Osteocyte (in vitro differentiated cells): ENCODE data around the gene CREB3L2. TPM values are rescaled to one million over a fixed set of nuclear protein-coding genes. Genes with fewer than 3 reads are reported as not detected.

Experiments used
- DNase-seq: peaks from one replicate; pipeline ENCODE4 v3.0.0; 2021; ENCODE audit warnings: mixed read lengths; ENCODE audit not compliant: unreplicated experiment; ENCODE audit errors: extremely low spot score
- H3K27ac Mint-ChIP-seq: one replicate; pipeline ENCODE4 v1.8.0; 2021; ENCODE audit warnings: mild to moderate bottlenecking, mixed read lengths; ENCODE audit not compliant: unreplicated experiment
- H3K27me3 Mint-ChIP-seq: one replicate; pipeline ENCODE4 v1.8.0; 2021; ENCODE audit warnings: mixed read lengths; ENCODE audit not compliant: unreplicated experiment
- H3K36me3 Mint-ChIP-seq: one replicate; pipeline ENCODE4 v1.8.0; 2021; ENCODE audit warnings: mixed read lengths; ENCODE audit not compliant: unreplicated experiment
- H3K4me1 Mint-ChIP-seq: one replicate; pipeline ENCODE4 v1.8.0; 2021; ENCODE audit warnings: mixed read lengths; ENCODE audit not compliant: unreplicated experiment
- H3K4me3 Mint-ChIP-seq: one replicate; pipeline ENCODE4 v1.8.0; 2021; ENCODE audit warnings: mild to moderate bottlenecking, moderate library complexity, mixed read lengths; ENCODE audit not compliant: unreplicated experiment
- H3K9me3 Mint-ChIP-seq: one replicate; pipeline ENCODE4 v1.8.0; 2021; ENCODE audit warnings: mixed read lengths; ENCODE audit not compliant: unreplicated experiment
- total RNA-seq: library from RNA; stranded (reverse); gene quantifications from 2 replicates; pipeline ENCODE4 v1.2.1, GENCODE V29; 2021
- TF ChIP-seq, protein P1 (sequence below): fragments of 200-600 bp; sonication (generic); IDR thresholded peaks from 2 replicates; pipeline ENCODE4 v1.5.0; 2021; ENCODE audit warnings: antibody characterized with exemption, mild to moderate bottlenecking, moderate library complexity

The CREB3L2 gene
- total RNA-seq, 1 donor from 2014 or later = 144 TPM

- Mint-ChIP-seq H3K27me3 (no peaks in the 10 kb centered on the region), H3K27ac (peak overlapping the region; percentile 91), H3K4me1 (peaks cover 49% of the 10 kb centered on the region), H3K4me3 (no peak overlapping the region), H3K36me3 (peaks cover 65% of the 10 kb centered on the region), H3K9me3 (no peaks in the 10 kb centered on the region)
- TF ChIP-seq, protein P1, sequence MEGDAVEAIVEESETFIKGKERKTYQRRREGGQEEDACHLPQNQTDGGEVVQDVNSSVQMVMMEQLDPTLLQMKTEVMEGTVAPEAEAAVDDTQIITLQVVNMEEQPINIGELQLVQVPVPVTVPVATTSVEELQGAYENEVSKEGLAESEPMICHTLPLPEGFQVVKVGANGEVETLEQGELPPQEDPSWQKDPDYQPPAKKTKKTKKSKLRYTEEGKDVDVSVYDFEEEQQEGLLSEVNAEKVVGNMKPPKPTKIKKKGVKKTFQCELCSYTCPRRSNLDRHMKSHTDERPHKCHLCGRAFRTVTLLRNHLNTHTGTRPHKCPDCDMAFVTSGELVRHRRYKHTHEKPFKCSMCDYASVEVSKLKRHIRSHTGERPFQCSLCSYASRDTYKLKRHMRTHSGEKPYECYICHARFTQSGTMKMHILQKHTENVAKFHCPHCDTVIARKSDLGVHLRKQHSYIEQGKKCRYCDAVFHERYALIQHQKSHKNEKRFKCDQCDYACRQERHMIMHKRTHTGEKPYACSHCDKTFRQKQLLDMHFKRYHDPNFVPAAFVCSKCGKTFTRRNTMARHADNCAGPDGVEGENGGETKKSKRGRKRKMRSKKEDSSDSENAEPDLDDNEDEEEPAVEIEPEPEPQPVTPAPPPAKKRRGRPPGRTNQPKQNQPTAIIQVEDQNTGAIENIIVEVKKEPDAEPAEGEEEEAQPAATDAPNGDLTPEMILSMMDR = no peak
- DNase-seq = no peak
Observed at GRCh38 chr7:137877027-137877675, 124.7 kb downstream of the CREB3L2 start.

GRCh38 chr7:137875746-137876145 lies 126.1 kb downstream of the CREB3L2 start:
- DNase-seq = no peak
- Mint-ChIP-seq H3K36me3 (peaks cover 64% of the 10 kb centered on the region), H3K4me1 (peaks cover 49% of the 10 kb centered on the region), H3K4me3 (no peak overlapping the region), H3K27ac (peak overlapping the region; percentile 91), H3K9me3 (no peaks in the 10 kb centered on the region), H3K27me3 (no peaks in the 10 kb centered on the region)
- TF ChIP-seq, protein P1 = no peak

- peak overlapping the region; percentile 18 for H3K4me3 Mint-ChIP-seq
- peaks cover 49% of the 10 kb centered on the region for H3K4me1 Mint-ChIP-seq
- H3K27me3 Mint-ChIP-seq = no peaks in the 10 kb centered on the region
- H3K27ac Mint-ChIP-seq = peak overlapping the region; percentile 91
- peaks cover 55% of the 10 kb centered on the region for H3K36me3 Mint-ChIP-seq
- TF ChIP-seq, protein P1 = no peak
- DNase-seq = no peak
- H3K9me3 Mint-ChIP-seq = peaks cover 4% of the 10 kb centered on the region
Observed at GRCh38 chr7:137873979-137874777, 127.7 kb downstream of the CREB3L2 start.

DNA sequence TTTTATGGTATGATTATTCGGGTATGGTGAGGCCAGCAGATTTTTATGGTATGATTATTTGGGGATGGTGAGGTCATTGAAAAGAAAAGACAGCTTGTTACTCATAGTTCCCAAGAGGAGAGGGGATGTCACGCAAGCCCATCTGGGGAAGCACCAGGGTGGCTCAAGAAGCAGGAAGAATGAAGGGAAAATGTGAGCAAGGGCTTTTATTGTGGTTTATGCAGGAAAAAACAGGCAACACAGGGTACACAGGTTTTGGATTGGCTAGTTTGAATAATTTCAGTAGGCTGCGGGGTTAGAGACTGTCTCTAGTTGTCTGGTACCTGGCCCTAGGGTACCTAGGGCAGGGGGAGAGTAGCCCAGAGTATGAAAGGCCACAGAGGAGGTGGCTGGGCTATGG lies 128.4 kb downstream of the CREB3L2 start:
- H3K4me1 Mint-ChIP-seq = peaks cover 49% of the 10 kb centered on the region
- no peaks in the 10 kb centered on the region for H3K27me3 Mint-ChIP-seq
- TF ChIP-seq, protein P1 = no peak
- peaks cover 4% of the 10 kb centered on the region for H3K9me3 Mint-ChIP-seq
- H3K4me3 Mint-ChIP-seq = no peak overlapping the region
- H3K36me3 Mint-ChIP-seq = peaks cover 51% of the 10 kb centered on the region
- DNase-seq = no peak
- H3K27ac Mint-ChIP-seq = peak overlapping the region; percentile 91

DNA sequence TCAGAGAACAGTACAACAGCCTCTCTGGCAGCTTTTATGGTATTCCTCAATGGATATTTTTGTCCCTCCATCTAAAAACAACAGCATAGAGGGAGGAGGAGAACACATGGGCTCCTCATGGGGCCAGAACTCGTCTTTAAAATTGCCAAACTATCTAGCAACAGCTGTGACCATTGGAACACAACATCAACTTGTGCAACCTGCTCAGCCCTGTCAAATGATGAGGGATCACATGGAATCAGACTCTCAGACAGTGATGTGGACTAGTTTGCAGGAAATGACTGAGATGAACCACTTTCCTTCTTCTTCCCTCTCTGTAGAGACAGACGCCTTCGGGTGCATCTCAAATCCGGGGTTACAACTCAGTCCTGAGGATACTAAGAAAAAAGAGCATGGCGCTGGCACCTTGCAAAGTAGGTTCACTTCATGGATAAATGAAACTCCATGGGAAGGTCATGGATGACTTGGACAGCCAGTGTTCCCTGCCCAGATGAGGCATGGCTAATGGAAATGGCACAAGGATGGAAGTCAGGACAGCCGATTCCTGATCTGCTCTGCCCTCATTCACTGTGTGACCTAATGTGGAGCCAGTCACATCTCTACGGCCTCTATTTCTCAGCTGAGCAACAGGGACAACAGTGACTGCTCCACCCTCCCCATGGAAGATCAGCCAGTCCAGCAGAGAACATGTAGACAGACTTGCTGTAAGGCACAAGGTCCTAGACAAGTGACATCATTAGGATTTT lies 130.5 kb downstream of the CREB3L2 start:
- no peak overlapping the region for H3K4me3 Mint-ChIP-seq
- H3K9me3 Mint-ChIP-seq = peaks cover 8% of the 10 kb centered on the region
- no peaks in the 10 kb centered on the region for H3K27me3 Mint-ChIP-seq
- TF ChIP-seq, protein P1 = no peak
- peaks cover 53% of the 10 kb centered on the region for H3K36me3 Mint-ChIP-seq
- DNase-seq = no peak
- H3K4me1 Mint-ChIP-seq = peaks cover 33% of the 10 kb centered on the region
- H3K27ac Mint-ChIP-seq = peak overlapping the region; percentile 7
